H1 (cell line): Measurements from ENCODE around the gene WDR19. TPM values are rescaled to one million over a fixed set of nuclear protein-coding genes. Genes with fewer than 3 reads are reported as not detected.

Experiments
- CTCF ChIA-PET: fragments of 300-600 bp; sonication (Branson Sonifier 250); formaldehyde crosslinking; loops from one replicate; lab custom pipeline; 2021; ENCODE audit not compliant: partially characterized antibody; lab: Charles Lee
- POLR2A ChIA-PET: fragments of 300-600 bp; sonication (Branson Sonifier 250); formaldehyde crosslinking; loops from one replicate; lab custom pipeline; 2021; ENCODE audit warnings: inconsistent platforms; ENCODE audit not compliant: partially characterized antibody; lab: Charles Lee
- DNase-seq, 2 experiments: peaks; one replicate each; pipeline versions ENCODE4 v3.0.0 to v3.0.0-alpha.2; 2010 to 2022; ENCODE audit warnings: low spot score in 2 of 2, low read depth in 1 of 2, mixed read lengths in 1 of 2
- FAIRE-seq: peaks from 2 replicates; lab custom pipeline; 2011; peaks lifted over from hg19 to GRCh38; lab: Jason Lieb, UNC
- H2AFZ ChIP-seq: 2 replicates; pipeline ENCODE4 v1.8.1; 2012; ENCODE audit warnings: low read length, inconsistent platforms
- H2AK5ac ChIP-seq: 2 replicates; pipeline ENCODE4 v1.6.1; 2013; ENCODE audit warnings: low read depth, low read length
- H2BK120ac ChIP-seq: replicated peaks from 2 replicates; pipeline ENCODE3; 2013; ENCODE audit warnings: low read depth, low read length, inconsistent platforms
- H2BK12ac ChIP-seq: 2 replicates; pipeline ENCODE4 v1.6.1; 2013; ENCODE audit warnings: low read depth, low read length
- H2BK15ac ChIP-seq: 2 replicates; pipeline ENCODE4 v1.6.1; 2013; ENCODE audit warnings: low read length
- H2BK20ac ChIP-seq: 2 replicates; pipeline ENCODE4 v1.6.1; 2013; ENCODE audit warnings: low read length
- H2BK5ac ChIP-seq: 2 replicates; pipeline ENCODE4 v1.6.1; 2013; ENCODE audit warnings: low read depth, low read length
- H3K14ac ChIP-seq: 2 replicates; pipeline ENCODE4 v1.6.1; 2013; ENCODE audit warnings: inconsistent platforms; ENCODE audit not compliant: insufficient read length
- H3K18ac ChIP-seq: 2 replicates; pipeline ENCODE4 v1.6.1; 2013; ENCODE audit warnings: low read length; ENCODE audit errors: extremely low read depth
- H3K23ac ChIP-seq: 2 replicates; pipeline ENCODE4 v1.6.1; 2013; ENCODE audit warnings: inconsistent platforms; ENCODE audit not compliant: insufficient read length
- H3K23me2 ChIP-seq: 2 replicates; pipeline ENCODE4 v1.6.1; 2013; ENCODE audit warnings: low read depth, low read length
- H3K27ac ChIP-seq: 2 replicates; pipeline ENCODE4 v1.6.1; 2011; ENCODE audit warnings: low read depth, low read length, inconsistent platforms
- H3K27me3 ChIP-seq, 4 experiments: replicated peaks in 1 of 4; 1 replicate in 1 of 4; 2 replicates in 3 of 4; pipeline versions ENCODE4 v1.6.1 to v1.8.1; 2011 to 2013; ENCODE audit warnings: low read length in 3 of 4, mild to moderate bottlenecking in 3 of 4, inconsistent platforms in 2 of 4, mixed read lengths in 2 of 4, moderate library complexity in 1 of 4; ENCODE audit not compliant: control insufficient read depth in 3 of 4, insufficient read depth in 3 of 4; ENCODE audit errors: extremely low read depth in 1 of 4
- H3K36me3 ChIP-seq, 4 experiments: 2 replicates each; pipeline versions ENCODE4 v1.6.1 to v1.8.1; 2011 to 2013; ENCODE audit warnings: mild to moderate bottlenecking in 4 of 4, low read length in 3 of 4, moderate library complexity in 2 of 4, control low read depth in 1 of 4, inconsistent platforms in 1 of 4; ENCODE audit not compliant: insufficient read depth in 4 of 4, control insufficient read depth in 2 of 4
- H3K4ac ChIP-seq: replicated peaks from 2 replicates; pipeline ENCODE3; 2013; ENCODE audit warnings: low read length, low read depth, mixed read lengths, inconsistent platforms; ENCODE audit not compliant: insufficient read length
- H3K4me1 ChIP-seq, 4 experiments: replicated peaks in 1 of 4; 1 replicate in 1 of 4; 2 replicates in 3 of 4; pipeline versions ENCODE4 v1.6.1 to v1.8.1; 2011 to 2013; ENCODE audit warnings: low read length in 3 of 4, inconsistent platforms in 2 of 4, mixed read lengths in 1 of 4; ENCODE audit not compliant: insufficient read depth in 4 of 4, control insufficient read depth in 3 of 4
- H3K4me2 ChIP-seq, 2 experiments: 2 replicates each; pipeline versions ENCODE4 v1.6.1 to v1.8.1; 2011 to 2013; ENCODE audit warnings: low read depth in 2 of 2, low read length in 2 of 2, control low read depth in 1 of 2, inconsistent platforms in 1 of 2, mild to moderate bottlenecking in 1 of 2; ENCODE audit not compliant: insufficient read depth in 1 of 2
- H3K4me3 ChIP-seq, 4 experiments: fragments of 200-600, 300-600 bp in 1 of 4; sonication (generic), shearing (Covaris generic), sonication (Bioruptor Twin) in 1 of 4; 2 replicates each; pipeline versions ENCODE4 v1.5.1 to v1.8.1; 2011 to 2016; ENCODE audit warnings: low read length in 4 of 4, low read depth in 3 of 4, control low read depth in 2 of 4, inconsistent platforms in 2 of 4, mild to moderate bottlenecking in 2 of 4, mixed read lengths in 1 of 4, moderate library complexity in 1 of 4; ENCODE audit not compliant: insufficient read depth in 2 of 4; ENCODE audit errors: extremely low read depth in 1 of 4
- H3K56ac ChIP-seq: replicated peaks from 2 replicates; pipeline ENCODE3; 2013; ENCODE audit warnings: low read depth, mild to moderate bottlenecking, mixed read lengths, low read length, inconsistent platforms; ENCODE audit not compliant: insufficient read length
- H3K79me1 ChIP-seq: 2 replicates; pipeline ENCODE4 v1.6.1; 2013; ENCODE audit warnings: low read depth, low read length, control low read depth
- H3K79me2 ChIP-seq, 2 experiments: 2 replicates each; pipeline versions ENCODE4 v1.6.1 to v1.8.1; 2012 to 2013; ENCODE audit warnings: low read length in 2 of 2, mild to moderate bottlenecking in 2 of 2, inconsistent platforms in 1 of 2; ENCODE audit not compliant: insufficient read depth in 2 of 2, control insufficient read depth in 1 of 2
- H3K9ac ChIP-seq, 4 experiments: replicated peaks in 1 of 4; 1 replicate in 1 of 4; 2 replicates in 3 of 4; pipeline versions ENCODE4 v1.6.1 to v1.8.1; 2011 to 2013; ENCODE audit warnings: low read depth in 3 of 4, low read length in 3 of 4, control low read depth in 2 of 4, mild to moderate bottlenecking in 2 of 4, moderate library complexity in 2 of 4, inconsistent platforms in 1 of 4; ENCODE audit errors: extremely low read depth in 1 of 4
- H3K9me3 ChIP-seq, 2 experiments: 2 replicates each; pipeline versions ENCODE4 v1.6.1 to v1.8.1; 2012 to 2013; ENCODE audit warnings: mild to moderate bottlenecking in 2 of 2, moderate library complexity in 2 of 2, control low read depth in 1 of 2, inconsistent platforms in 1 of 2, low read depth in 1 of 2, low read length in 1 of 2, mixed read lengths in 1 of 2; ENCODE audit not compliant: insufficient read depth in 2 of 2
- H4K20me1 ChIP-seq, 2 experiments: replicated peaks in 1 of 2; 2 replicates each; pipeline versions ENCODE3 to v1.8.1; 2011 to 2013; ENCODE audit warnings: inconsistent platforms in 2 of 2, low read length in 2 of 2, mild to moderate bottlenecking in 1 of 2; ENCODE audit not compliant: insufficient read depth in 2 of 2, control insufficient read depth in 1 of 2
- H4K5ac ChIP-seq: 2 replicates; pipeline ENCODE4 v1.6.1; 2013; ENCODE audit warnings: low read length, low read depth, mixed read lengths, inconsistent platforms; ENCODE audit not compliant: insufficient read length
- H4K8ac ChIP-seq: 2 replicates; pipeline ENCODE4 v1.8.0; 2013; ENCODE audit warnings: mild to moderate bottlenecking, moderate library complexity, low read length, inconsistent platforms; ENCODE audit not compliant: insufficient read depth; ENCODE audit errors: extremely low read depth
- H4K91ac ChIP-seq: replicated peaks from 2 replicates; pipeline ENCODE3; 2013; ENCODE audit warnings: low read length, mixed read lengths, inconsistent platforms; ENCODE audit not compliant: insufficient read length
- BCL11A ChIP-seq, 2 experiments: IDR thresholded peaks; one replicate each; pipeline ENCODE4 v1.6.1; 2011; ENCODE audit warnings: low read depth in 2 of 2, low read length in 2 of 2, mild to moderate bottlenecking in 2 of 2
- FOSL1 ChIP-seq: IDR thresholded peaks from 2 replicates; pipeline ENCODE4 v1.6.1; 2011; ENCODE audit warnings: mild to moderate bottlenecking, low read depth, low read length, moderate library complexity; ENCODE audit not compliant: insufficient read depth
- KDM4A ChIP-seq: IDR thresholded peaks from one replicate; pipeline ENCODE4 v1.7.1; 2012; ENCODE audit warnings: low read depth, mild to moderate bottlenecking, moderate library complexity, low read length, inconsistent platforms; ENCODE audit not compliant: severe bottlenecking
- RNF2 ChIP-seq: fragments of 200-900, 300-1000 bp; sonication (generic); IDR thresholded peaks from 2 replicates; pipeline ENCODE4 v1.7.1; 2016; ENCODE audit warnings: borderline replicate concordance, low read depth, mild to moderate bottlenecking, antibody characterized with exemption, low read length; ENCODE audit not compliant: poor library complexity, severe bottlenecking; ENCODE audit errors: missing control alignments
- SRF ChIP-seq: IDR thresholded peaks from 2 replicates; pipeline ENCODE4 v1.6.1; 2011; ENCODE audit warnings: mild to moderate bottlenecking, low read depth, low read length, moderate library complexity
- TCF12 ChIP-seq: IDR thresholded peaks from 2 replicates; pipeline ENCODE4 v1.6.1; 2011; ENCODE audit warnings: low read depth, mild to moderate bottlenecking, low read length
- WGBS, 2 experiments: shearing (Covaris generic) in 1 of 2; methylation state at CpG; one replicate each; pipeline versions ENCODE4 v1.1.6 to v1.1.7; 2013 to 2015; ENCODE audit warnings: low lambda C conversion rate in 2 of 2, mixed read lengths in 2 of 2, inconsistent platforms in 1 of 2, low coverage in 1 of 2, missing lambda C conversion rate in 1 of 2; ENCODE audit not compliant: insufficient replicate concordance in 2 of 2, insufficient coverage in 1 of 2, insufficient read length in 1 of 2; ENCODE audit errors: extremely low coverage in 1 of 2, missing lambda C conversion rate in 1 of 2; 5-methylcytosine and 5-hydroxymethylcytosine counted together
- polyA plus RNA-seq, 7 experiments: library from polyadenylated mRNA; depleted of rRNA in 3 of 7; stranded (reverse) in 5 of 7; unstranded in 2 of 7; fragments of >200 nt in 5 of 7; fragments of 200-250 nt in 2 of 7; gene quantifications; 1 replicate in 5 of 7; 2 replicates in 1 of 7; 4 replicates in 1 of 7; pipeline versions ENCODE4 v1.2.1 to v1.2.3, GENCODE V29; 2011 to 2013; ENCODE audit warnings: missing spikeins in 2 of 7, mixed read lengths in 2 of 7
- total RNA-seq: library from RNA; stranded (reverse); fragmentation: NEBNext Ultra II Directional; extraction: Animal tissue kit (Norgen Biotek cat#: 25700); gene quantifications from 2 replicates; pipeline ENCODE4 v1.2.1, GENCODE V29; 2021

WDR19 gene
- total and polyA plus RNA-seq, 2 of the 8 experiments (the other 6 are each of a cell fraction or from before 2014, with no cell fraction given): 22.2 to 23.3 TPM

- Histone ChIP-seq H3K4ac (no peak overlapping the region), H2AFZ (no peak overlapping the region), H2BK120ac (no peak overlapping the region), H3K56ac (no peak overlapping the region), H2BK20ac (no peak overlapping the region), H3K23ac (no peak overlapping the region), H3K27ac (no peak overlapping the region), H3K18ac (no peak overlapping the region), H3K36me3 (no peaks in the 10 kb centered on the region), H3K79me1 (no peaks in the 10 kb centered on the region), H3K79me2 (no peaks in the 10 kb centered on the region), H3K23me2 (no peaks in the 10 kb centered on the region), H4K91ac (no peak overlapping the region), H4K5ac (no peak overlapping the region), H2BK15ac (no peak overlapping the region), H4K8ac (no peak overlapping the region), H2BK12ac (no peak overlapping the region), H3K27me3 (no peaks in the 10 kb centered on the region), H4K20me1 (no peaks in the 10 kb centered on the region), H2AK5ac (no peak overlapping the region), H2BK5ac (no peak overlapping the region), H3K9ac (no peak overlapping the region), H3K4me3 (no peak overlapping the region), H3K14ac (no peak overlapping the region)
- ChIA-PET CTCF (no interaction called here), POLR2A (interaction anchor here (0.6 kb wide), 1 partner anchor 16 kb away, joined by 3 read pairs; no protein-coding TSS in a partner anchor)
- no peak for FAIRE-seq
- WGBS, 2 experiments: 95% methylated on average over 3 of the region's 3 CpGs; no CpG with 5 or more reads in 1 of the 2 experiments
- TF ChIP-seq KDM4A: no peak
- no peak for TF ChIP-seq TCF12
- no peak for TF ChIP-seq RNF2
- TF ChIP-seq FOSL1: no peak
- no peak for TF ChIP-seq SRF
- TF ChIP-seq BCL11A (IDR thresholded peaks at IDR 0.05; ENCODE audit: low read depth in 2 of 2, low read length in 2 of 2): no peak
- TF ChIP-seq, all 59 proteins: peak for 0
- Histone ChIP-seq H3K9me3 (no peaks in the 10 kb centered on the region), H3K4me2 (no peak overlapping the region), H3K4me1 (no peaks in the 10 kb centered on the region)
- no peak for DNase-seq
Observed at GRCh38 chr4:39231660-39232059, 49.3 kb downstream of the WDR19 start.
